DOHH2 (cell line): Measurements from ENCODE around the gene DRP2.
A peak's percentile ranks its signal among the peaks of the same experiment; 100 is the strongest.
"Not testable (repeated sequence)": the region's sequence is repeated elsewhere in the genome, so short reads cannot be mapped to it uniquely, and the experiment has no call there.

Experiments
- H3F3A ChIP-seq: fragments of 200-600 bp; sonication (generic), shearing (Covaris generic); 2 replicates; pipeline ENCODE4 v1.6.0; 2016; ENCODE audit warnings: antibody characterized with exemption, mild to moderate bottlenecking; ENCODE audit not compliant: control insufficient read depth, insufficient read depth
- H3K27ac ChIP-seq: fragments of 200-600 bp; sonication (generic); 2 replicates; pipeline ENCODE4 v1.5.1; 2014; ENCODE audit warnings: low read depth, mild to moderate bottlenecking, low read length, moderate library complexity
- H3K27me3 ChIP-seq: fragments of 200-600 bp; sonication (generic); 2 replicates; pipeline ENCODE4 v1.6.1; 2014; ENCODE audit warnings: mild to moderate bottlenecking, low read length, mixed read lengths; ENCODE audit not compliant: control insufficient read depth
- H3K36me3 ChIP-seq: fragments of 200-600 bp; sonication (generic); 2 replicates; pipeline ENCODE4 v1.6.1; 2014; ENCODE audit warnings: mild to moderate bottlenecking, low read length, moderate library complexity, mixed read lengths; ENCODE audit not compliant: control insufficient read depth
- H3K4me1 ChIP-seq: fragments of 200-600 bp; sonication (generic); 2 replicates; pipeline ENCODE4 v1.6.1; 2014; ENCODE audit warnings: mild to moderate bottlenecking, low read length, mixed read lengths; ENCODE audit not compliant: control insufficient read depth
- H3K4me2 ChIP-seq: fragments of 200-600 bp; sonication (generic); 2 replicates; pipeline ENCODE4 v1.6.0; 2014; ENCODE audit warnings: mild to moderate bottlenecking, low read length, moderate library complexity
- H3K4me3 ChIP-seq: fragments of 200-600 bp; sonication (generic); 2 replicates; pipeline ENCODE4 v1.5.1; 2014; ENCODE audit warnings: mild to moderate bottlenecking, low read length, mixed read lengths
- H3K79me2 ChIP-seq: fragments of 200-600 bp; sonication (generic); 2 replicates; pipeline ENCODE4 v1.6.1; 2014; ENCODE audit warnings: mild to moderate bottlenecking, low read length, mixed read lengths; ENCODE audit not compliant: control insufficient read depth
- H3K9me2 ChIP-seq: fragments of 200-600 bp; sonication (generic); replicated peaks from 2 replicates; pipeline ENCODE4 v1.6.1; 2014; ENCODE audit warnings: mild to moderate bottlenecking, low read length, mixed read lengths; ENCODE audit not compliant: control insufficient read depth
- H3K9me3 ChIP-seq: fragments of 200-600 bp; sonication (generic); 2 replicates; pipeline ENCODE4 v1.6.1; 2014; ENCODE audit warnings: antibody characterized with exemption, low read length, mixed read lengths; ENCODE audit not compliant: control insufficient read depth, insufficient read depth
- H4K20me1 ChIP-seq: fragments of 200-600 bp; sonication (generic); 2 replicates; pipeline ENCODE4 v1.6.0; 2014; ENCODE audit warnings: low read depth, mild to moderate bottlenecking, antibody characterized with exemption, low read length, moderate library complexity; ENCODE audit not compliant: control insufficient read depth, insufficient read depth
- EZH2phosphoT487 ChIP-seq: fragments of 200-600 bp; sonication (generic); IDR thresholded peaks from 2 replicates; pipeline ENCODE4 v1.6.1; 2017; ENCODE audit warnings: borderline replicate concordance, mild to moderate bottlenecking, antibody characterized with exemption, low read length, moderate library complexity, mixed read lengths
- TF ChIP-seq, protein P1 (sequence below): fragments of 200-600 bp; sonication (generic); IDR thresholded peaks from one replicate; pipeline ENCODE4 v1.5.1; 2014; ENCODE audit warnings: antibody characterized with exemption, mild to moderate bottlenecking, low read depth, low read length; ENCODE audit not compliant: poor library complexity, severe bottlenecking

The DRP2 gene

DNA sequence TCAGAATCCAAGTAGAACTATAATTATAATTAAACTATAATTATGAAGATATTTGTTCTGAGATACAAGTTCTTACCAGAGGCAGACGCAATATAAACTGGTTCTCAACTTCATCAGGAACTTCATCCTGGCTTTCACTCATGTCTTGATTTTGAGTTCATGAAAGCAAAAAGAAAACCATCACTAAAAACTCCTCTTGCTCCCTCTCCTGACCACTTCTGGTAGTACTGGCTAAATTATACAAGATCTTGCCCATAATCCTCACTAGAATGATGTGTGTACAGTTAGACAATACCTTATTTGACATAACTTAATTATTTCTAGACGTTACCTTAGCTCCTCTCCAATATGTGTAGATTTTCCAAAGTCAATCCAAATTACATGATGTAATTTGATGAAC is 67.8 kb downstream of the DRP2 start:
- Histone ChIP-seq H3K27ac (no peak overlapping the region), H3K4me1 (no peaks in the 10 kb centered on the region), H3K4me3 (no peak overlapping the region), H4K20me1 (no peaks in the 10 kb centered on the region), H3K9me2 (no peaks in the 10 kb centered on the region), H3K4me2 (no peak overlapping the region), H3K9me3 (no peaks in the 10 kb centered on the region), H3K36me3 (no peaks in the 10 kb centered on the region), H3F3A (no peaks in the 10 kb centered on the region), H3K27me3 (peaks cover 3% of the 10 kb centered on the region; the same call in 1 of the 2 replicates), H3K79me2 (no peaks in the 10 kb centered on the region)
- TF ChIP-seq, protein P1, sequence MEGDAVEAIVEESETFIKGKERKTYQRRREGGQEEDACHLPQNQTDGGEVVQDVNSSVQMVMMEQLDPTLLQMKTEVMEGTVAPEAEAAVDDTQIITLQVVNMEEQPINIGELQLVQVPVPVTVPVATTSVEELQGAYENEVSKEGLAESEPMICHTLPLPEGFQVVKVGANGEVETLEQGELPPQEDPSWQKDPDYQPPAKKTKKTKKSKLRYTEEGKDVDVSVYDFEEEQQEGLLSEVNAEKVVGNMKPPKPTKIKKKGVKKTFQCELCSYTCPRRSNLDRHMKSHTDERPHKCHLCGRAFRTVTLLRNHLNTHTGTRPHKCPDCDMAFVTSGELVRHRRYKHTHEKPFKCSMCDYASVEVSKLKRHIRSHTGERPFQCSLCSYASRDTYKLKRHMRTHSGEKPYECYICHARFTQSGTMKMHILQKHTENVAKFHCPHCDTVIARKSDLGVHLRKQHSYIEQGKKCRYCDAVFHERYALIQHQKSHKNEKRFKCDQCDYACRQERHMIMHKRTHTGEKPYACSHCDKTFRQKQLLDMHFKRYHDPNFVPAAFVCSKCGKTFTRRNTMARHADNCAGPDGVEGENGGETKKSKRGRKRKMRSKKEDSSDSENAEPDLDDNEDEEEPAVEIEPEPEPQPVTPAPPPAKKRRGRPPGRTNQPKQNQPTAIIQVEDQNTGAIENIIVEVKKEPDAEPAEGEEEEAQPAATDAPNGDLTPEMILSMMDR = peak; percentile 34
- no peak for TF ChIP-seq EZH2phosphoT487

DNA sequence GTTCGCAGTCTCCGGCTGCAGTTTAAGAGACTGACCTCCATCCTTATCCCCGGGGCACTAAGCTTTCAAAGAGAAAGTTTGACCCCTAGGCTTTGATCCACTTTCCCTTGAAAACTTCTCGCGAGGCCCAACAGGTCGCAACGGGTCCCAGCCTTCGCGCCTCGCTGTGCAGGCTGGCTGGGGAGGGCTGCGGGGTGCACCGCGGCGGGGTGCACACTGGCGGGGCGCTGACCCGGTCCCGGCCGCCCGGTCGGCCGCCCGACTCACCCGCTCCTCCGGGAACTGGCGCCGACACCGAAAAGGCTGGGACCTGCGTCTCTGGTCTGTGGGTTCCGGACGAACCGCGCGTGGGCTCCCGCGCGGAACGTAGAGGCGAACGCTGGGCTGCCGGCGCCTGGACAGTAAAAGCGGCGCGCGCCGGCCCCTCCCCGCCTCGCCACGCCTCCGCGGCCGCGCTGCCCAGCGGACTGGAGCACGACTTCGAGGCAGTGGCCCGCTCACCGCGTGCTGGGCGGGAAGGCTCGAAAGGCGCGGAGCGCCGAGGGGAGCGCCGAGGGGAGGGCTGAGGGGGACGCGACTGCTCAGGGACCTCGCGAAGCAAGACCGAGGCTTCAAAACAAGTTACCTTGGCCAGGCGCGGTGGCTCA is 71.5 kb downstream of the DRP2 start, which contains the start of gene TAF7L:
TAF7L (minus strand) TSS at position 378 of the 647 bp plus-strand sequence. CDS start 3,791 bp downstream, outside the sequence.
- Histone ChIP-seq H3K4me3 (no peak within 1 kb of the TSS), H3K9me3 (no peaks in the 10 kb centered on the region), H3K9me2 (no peaks in the 10 kb centered on the region), H3F3A (no peaks in the 10 kb centered on the region), H3K27ac (no peak within 1 kb of the TSS), H3K79me2 (no peaks in the 10 kb centered on the region), H4K20me1 (no peaks in the 10 kb centered on the region), H3K27me3 (peaks cover 3% of the 10 kb centered on the region; the same call in 1 of the 2 replicates), H3K4me2 (no peak within 1 kb of the TSS), H3K4me1 (no peaks in the 10 kb centered on the region), H3K36me3 (no peaks in the 10 kb centered on the region)
- TF ChIP-seq EZH2phosphoT487 = no peak
- TF ChIP-seq, protein P1 = no peak

DNA sequence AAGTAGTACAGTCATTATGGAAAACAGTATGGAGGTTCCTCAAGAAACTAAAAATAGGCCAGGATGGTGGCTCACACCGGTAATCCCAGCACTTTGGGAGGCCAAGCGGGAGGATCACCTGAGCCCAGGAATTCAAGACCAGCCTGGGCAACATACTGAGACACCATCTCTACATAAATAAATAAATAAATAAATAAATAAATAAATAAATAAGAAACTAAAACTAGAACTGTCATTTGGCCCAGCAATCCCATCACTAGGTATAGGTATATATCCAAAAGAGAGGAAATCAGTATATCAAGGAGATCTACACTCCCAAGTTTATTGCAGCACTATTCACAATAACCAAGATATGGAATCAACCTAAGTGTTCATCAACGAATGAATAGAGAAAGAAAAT is 76.0 kb downstream of the DRP2 start:
- not testable (repeated sequence) for H3K4me3 ChIP-seq, H3K36me3 ChIP-seq, H4K20me1 ChIP-seq, H3K4me2 ChIP-seq, H3K27me3 ChIP-seq, H3K4me1 ChIP-seq, H3K9me2 ChIP-seq, H3K9me3 ChIP-seq, H3F3A ChIP-seq, H3K27ac ChIP-seq, H3K79me2 ChIP-seq

DNA sequence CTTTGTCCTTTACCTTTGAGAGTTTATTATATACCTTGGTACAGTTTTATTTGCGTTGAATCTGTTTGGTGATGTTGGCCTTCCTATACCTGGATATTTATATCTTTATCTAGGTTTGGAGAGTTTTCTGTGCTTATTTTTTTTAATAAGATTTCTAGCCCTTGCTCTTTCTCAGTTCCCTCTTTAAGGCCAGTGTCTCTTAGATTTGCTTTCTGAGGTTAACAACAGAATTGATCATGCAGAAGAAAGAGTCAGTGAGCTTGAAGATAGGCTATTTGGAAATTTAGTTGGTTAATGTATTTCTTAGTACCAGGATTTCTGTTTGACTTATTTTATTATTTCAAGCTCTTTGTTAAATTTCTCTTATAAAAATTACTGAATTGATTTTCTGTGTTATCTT is 84.2 kb downstream of the DRP2 start:
- H3K27ac ChIP-seq = no peak overlapping the region
- H3K4me3 ChIP-seq = no peak overlapping the region
- no peaks in the 10 kb centered on the region for H3K9me3 ChIP-seq
- no peaks in the 10 kb centered on the region for H3K36me3 ChIP-seq
- H3K9me2 ChIP-seq = no peaks in the 10 kb centered on the region
- no peaks in the 10 kb centered on the region for H4K20me1 ChIP-seq
- H3K79me2 ChIP-seq = no peaks in the 10 kb centered on the region
- no peaks in the 10 kb centered on the region for H3F3A ChIP-seq
- no peak overlapping the region for H3K4me2 ChIP-seq
- TF ChIP-seq EZH2phosphoT487 = no peak
- TF ChIP-seq, protein P1 = no peak
- H3K4me1 ChIP-seq = no peaks in the 10 kb centered on the region
- no peaks in the 10 kb centered on the region for H3K27me3 ChIP-seq
